OCI-LY7 (cell line): Measurements from ENCODE around the gene NFIX. TPM values are rescaled to one million over a fixed set of nuclear protein-coding genes. Genes with fewer than 3 reads are reported as not detected.
A peak's percentile ranks its signal among the peaks of the same experiment; 100 is the strongest.

Experiments
- BruUV-seq: library from RNA; stranded (reverse); fragments of 400-500 nt; replicated peaks from 2 replicates; lab custom pipeline; 2021; lab: Mats Ljungman, UMichigan
- CTCF ChIA-PET: fragments of 300-600 bp; sonication (Branson Sonifier 250); formaldehyde crosslinking; loops from one replicate; lab custom pipeline; 2022; ENCODE audit warnings: antibody characterized with exemption; ENCODE audit not compliant: unreplicated experiment; lab: Charles Lee
- POLR2A ChIA-PET: fragments of 300-600 bp; sonication (Branson Sonifier 250); formaldehyde crosslinking; loops from one replicate; lab custom pipeline; 2022; ENCODE audit warnings: antibody characterized with exemption; lab: Charles Lee
- DNase-seq: peaks from one replicate; pipeline ENCODE4 v3.0.0-alpha.2; 2015; ENCODE audit warnings: low spot score
- H2AFZ ChIP-seq: fragments of 200-600 bp; sonication (generic), shearing (Covaris generic); 2 replicates; pipeline ENCODE4 v1.6.1; 2014; ENCODE audit warnings: mild to moderate bottlenecking, antibody characterized with exemption, low read length, moderate library complexity
- H3K27ac ChIP-seq: fragments of 200-600 bp; sonication (generic); 2 replicates; pipeline ENCODE4 v1.5.1; 2014; ENCODE audit warnings: mixed run types, low read depth, mild to moderate bottlenecking, moderate library complexity, low read length, inconsistent platforms; ENCODE audit not compliant: poor library complexity, severe bottlenecking
- H3K36me3 ChIP-seq: fragments of 200-600 bp; sonication (generic); 2 replicates; pipeline ENCODE4 v1.6.1; 2014; ENCODE audit warnings: mild to moderate bottlenecking, antibody characterized with exemption, low read length, moderate library complexity, mixed read lengths; ENCODE audit not compliant: insufficient read depth
- H3K4me1 ChIP-seq: fragments of 200-600 bp; sonication (generic); 2 replicates; pipeline ENCODE4 v1.5.1; 2014; ENCODE audit warnings: mild to moderate bottlenecking, low read length; ENCODE audit not compliant: insufficient read depth, poor library complexity, severe bottlenecking
- H3K4me2 ChIP-seq: fragments of 200-600 bp; sonication (generic); 2 replicates; pipeline ENCODE4 v1.6.1; 2014; ENCODE audit warnings: mild to moderate bottlenecking, low read length
- H3K4me3 ChIP-seq: fragments of 200-600 bp; sonication (generic); 2 replicates; pipeline ENCODE4 v1.5.1; 2014; ENCODE audit warnings: mild to moderate bottlenecking, low read depth, low read length; ENCODE audit not compliant: poor library complexity, severe bottlenecking
- H3K79me2 ChIP-seq: fragments of 200-600 bp; sonication (generic); 2 replicates; pipeline ENCODE4 v1.6.1; 2016; ENCODE audit warnings: low read depth, mild to moderate bottlenecking, low read length, moderate library complexity, mixed read lengths; ENCODE audit not compliant: insufficient read depth
- H3K9me2 ChIP-seq: fragments of 200-600 bp; sonication (generic); 2 replicates; pipeline ENCODE4 v1.6.1; 2016; ENCODE audit warnings: mild to moderate bottlenecking, low read length, mixed read lengths; ENCODE audit not compliant: insufficient read depth
- H3K9me3 ChIP-seq: fragments of 200-600 bp; sonication (generic); 2 replicates; pipeline ENCODE4 v1.6.1; 2014; ENCODE audit warnings: mild to moderate bottlenecking, mixed run types, low read length, mixed read lengths
- H4K20me1 ChIP-seq: fragments of 200-600 bp; sonication (generic); 2 replicates; pipeline ENCODE4 v1.6.1; 2014; ENCODE audit warnings: mild to moderate bottlenecking, antibody characterized with exemption, low read length, moderate library complexity, mixed read lengths; ENCODE audit not compliant: insufficient read depth
- CTCF ChIP-seq: fragments of 200-600 bp; sonication (generic); conservative IDR thresholded peaks from 2 replicates; pipeline ENCODE4 v1.5.1; 2014; ENCODE audit warnings: mild to moderate bottlenecking, antibody characterized with exemption, low read length, moderate library complexity, mixed read lengths
- EZH2phosphoT487 ChIP-seq: fragments of 200-600 bp; sonication (generic); IDR thresholded peaks from 2 replicates; pipeline ENCODE4 v1.6.1; 2018; ENCODE audit warnings: low read depth, borderline replicate concordance, mild to moderate bottlenecking, mixed run types, antibody characterized with exemption, low read length, moderate library complexity, mixed read lengths
- intact Hi-C: fragments of 100-400 bp; cut with micrococcal nuclease; formaldehyde crosslinking; loops from one replicate; pipeline ENCODE4 v1.10.0; 2022; ENCODE audit not compliant: unreplicated experiment
- total RNA-seq, 2 experiments: library from RNA; depleted of rRNA in 1 of 2; stranded (reverse); fragments of >200 nt in 1 of 2; shearing (Covaris generic) in 1 of 2; gene quantifications; 2 replicates each; pipeline ENCODE4 v1.2.3, GENCODE V29; 2014 to 2022

Gene NFIX
- total RNA-seq, 2 experiments from 2014 or later: 0.16 to 0.72 TPM

GRCh38 chr19:13023656-13024055 is 28.4 kb downstream of the NFIX start:
- Histone ChIP-seq H3K4me1 (no peaks in the 10 kb centered on the region), H3K9me2 (no peaks in the 10 kb centered on the region), H3K27ac (no peak overlapping the region), H4K20me1 (no peaks in the 10 kb centered on the region), H3K4me2 (peak overlapping the region; percentile 40; the same call in 1 of the 2 replicates), H3K79me2 (no peaks in the 10 kb centered on the region), H2AFZ (no peak overlapping the region), H3K4me3 (no peak overlapping the region), H3K36me3 (no peaks in the 10 kb centered on the region), H3K9me3 (no peaks in the 10 kb centered on the region)
- intact Hi-C loops: no loop called here
- ChIA-PET CTCF (no interaction called here), POLR2A (interaction anchor here (0.6 kb wide), 1 partner anchor 62 kb away, joined by 7 read pairs; no protein-coding TSS in a partner anchor)
- TF ChIP-seq EZH2phosphoT487 (no peak), CTCF (no peak)
- no TSS peak for BruUV-seq
- no peak for DNase-seq

GRCh38 chr19:13024126-13024950 is 29.1 kb downstream of the NFIX start:
- Histone ChIP-seq H3K9me2 (no peaks in the 10 kb centered on the region), H3K9me3 (no peaks in the 10 kb centered on the region), H3K4me2 (no peak overlapping the region), H3K4me1 (no peaks in the 10 kb centered on the region), H3K79me2 (no peaks in the 10 kb centered on the region), H3K4me3 (no peak overlapping the region), H2AFZ (no peak overlapping the region), H4K20me1 (no peaks in the 10 kb centered on the region), H3K27ac (no peak overlapping the region), H3K36me3 (no peaks in the 10 kb centered on the region)
- BruUV-seq: no TSS peak
- POLR2A ChIA-PET: no interaction called here
- intact Hi-C loops: no loop called here
- CTCF ChIA-PET: no interaction called here
- TF ChIP-seq CTCF: no peak
- peak; percentile 87; the same call in 1 of the 2 replicates for TF ChIP-seq EZH2phosphoT487
- no peak for DNase-seq
